ENCODE measurements around the gene UBE2E3.

UBE2E3 gene

DNA sequence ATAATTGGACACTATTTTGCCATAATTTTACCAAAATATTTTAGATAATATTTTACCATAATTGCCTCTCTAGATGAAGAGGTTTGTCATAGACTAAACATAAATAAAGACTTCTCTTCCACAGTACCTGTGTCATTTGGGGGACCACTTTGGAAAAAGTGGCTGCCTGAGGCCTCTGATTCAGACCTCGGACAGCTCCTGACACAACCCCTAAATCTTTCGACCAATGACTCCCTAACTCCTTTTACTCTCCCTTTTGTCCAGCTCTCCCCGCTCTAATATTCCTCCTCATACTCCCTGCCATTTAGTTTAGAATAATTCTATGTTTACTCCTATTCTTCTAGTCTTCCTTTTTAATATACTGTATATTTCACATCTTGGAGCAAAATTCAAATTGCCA lies 36.0 kb upstream of the UBE2E3 start:
- DNase-seq (ENCODE audit: low read depth): no peak
- TF ChIP-seq, protein P1, sequence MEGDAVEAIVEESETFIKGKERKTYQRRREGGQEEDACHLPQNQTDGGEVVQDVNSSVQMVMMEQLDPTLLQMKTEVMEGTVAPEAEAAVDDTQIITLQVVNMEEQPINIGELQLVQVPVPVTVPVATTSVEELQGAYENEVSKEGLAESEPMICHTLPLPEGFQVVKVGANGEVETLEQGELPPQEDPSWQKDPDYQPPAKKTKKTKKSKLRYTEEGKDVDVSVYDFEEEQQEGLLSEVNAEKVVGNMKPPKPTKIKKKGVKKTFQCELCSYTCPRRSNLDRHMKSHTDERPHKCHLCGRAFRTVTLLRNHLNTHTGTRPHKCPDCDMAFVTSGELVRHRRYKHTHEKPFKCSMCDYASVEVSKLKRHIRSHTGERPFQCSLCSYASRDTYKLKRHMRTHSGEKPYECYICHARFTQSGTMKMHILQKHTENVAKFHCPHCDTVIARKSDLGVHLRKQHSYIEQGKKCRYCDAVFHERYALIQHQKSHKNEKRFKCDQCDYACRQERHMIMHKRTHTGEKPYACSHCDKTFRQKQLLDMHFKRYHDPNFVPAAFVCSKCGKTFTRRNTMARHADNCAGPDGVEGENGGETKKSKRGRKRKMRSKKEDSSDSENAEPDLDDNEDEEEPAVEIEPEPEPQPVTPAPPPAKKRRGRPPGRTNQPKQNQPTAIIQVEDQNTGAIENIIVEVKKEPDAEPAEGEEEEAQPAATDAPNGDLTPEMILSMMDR (conservative IDR thresholded peaks at IDR 0.05; ENCODE audit: control insufficient read depth, insufficient read depth, low read depth, low read length): no peak

DNA sequence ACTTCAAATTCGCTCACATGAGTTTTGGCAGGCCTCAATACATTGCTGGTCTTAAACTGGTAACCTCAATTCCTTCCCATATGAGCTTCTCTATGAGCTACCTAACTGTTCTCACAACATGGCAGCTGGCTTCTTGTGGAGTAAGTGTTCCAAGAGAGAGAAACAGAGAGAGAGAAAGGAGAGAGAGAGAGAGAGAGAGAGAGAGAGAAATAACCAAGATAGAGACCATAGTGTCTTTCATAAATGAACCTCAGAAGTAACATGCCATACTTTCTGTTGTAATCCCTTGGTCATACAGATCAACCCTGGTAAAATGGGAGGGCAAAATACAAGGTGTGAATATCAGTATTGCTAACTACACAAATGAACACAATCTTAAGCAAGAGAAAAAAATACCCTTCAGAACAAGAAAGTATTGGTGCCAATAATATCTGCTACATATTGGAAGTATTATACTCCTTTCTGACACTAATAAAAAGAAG lies 33.2 kb upstream of the UBE2E3 start:
- DNase-seq (ENCODE audit: low read depth): no peak
- H3K4me3 ChIP-seq (ENCODE audit: control insufficient read depth, low read depth, low read length): no peak overlapping the region
- TF ChIP-seq, protein P1 (conservative IDR thresholded peaks at IDR 0.05; ENCODE audit: control insufficient read depth, insufficient read depth, low read depth, low read length): no peak

More for the DNA sequence above, 36.0 kb upstream of the UBE2E3 start:
- H3K4me3 ChIP-seq (ENCODE audit: control insufficient read depth, low read depth, low read length): no peak overlapping the region

- H3K4me3 ChIP-seq (ENCODE audit: control insufficient read depth, low read depth, low read length): no peak overlapping the region
- DNase-seq (ENCODE audit: low read depth): no peak
- TF ChIP-seq, protein P1 (conservative IDR thresholded peaks at IDR 0.05; ENCODE audit: control insufficient read depth, insufficient read depth, low read depth, low read length): no peak
Measured at GRCh38 chr2:180949896-180950295, 30.5 kb upstream of the UBE2E3 start.

GRCh38 chr2:180952082-180952481 lies 28.3 kb upstream of the UBE2E3 start:
- no peak for DNase-seq (ENCODE audit: low read depth)
- TF ChIP-seq, protein P1 (conservative IDR thresholded peaks at IDR 0.05; ENCODE audit: control insufficient read depth, insufficient read depth, low read depth, low read length): no peak
- H3K4me3 ChIP-seq (ENCODE audit: control insufficient read depth, low read depth, low read length): no peak overlapping the region

- TF ChIP-seq, protein P1 (conservative IDR thresholded peaks at IDR 0.05; ENCODE audit: control insufficient read depth, insufficient read depth, low read depth, low read length): no peak
- no peak overlapping the region for H3K4me3 ChIP-seq (ENCODE audit: control insufficient read depth, low read depth, low read length)
- DNase-seq (ENCODE audit: low read depth): no peak
Measured at GRCh38 chr2:180952731-180953336, 27.6 kb upstream of the UBE2E3 start.

- TF ChIP-seq, protein P1 (conservative IDR thresholded peaks at IDR 0.05; ENCODE audit: control insufficient read depth, insufficient read depth, low read depth, low read length): no peak
- H3K4me3 ChIP-seq (ENCODE audit: control insufficient read depth, low read depth, low read length): no peak overlapping the region
- DNase-seq (ENCODE audit: low read depth): no peak
Measured at GRCh38 chr2:180953550-180953949, 26.9 kb upstream of the UBE2E3 start.

Data from fibroblast of mammary gland (primary cell).